Measurements from ENCODE around the gene TMPRSS11D.
A peak's percentile ranks its signal among the peaks of the same experiment; 100 is the strongest.

TMPRSS11D gene

DNA sequence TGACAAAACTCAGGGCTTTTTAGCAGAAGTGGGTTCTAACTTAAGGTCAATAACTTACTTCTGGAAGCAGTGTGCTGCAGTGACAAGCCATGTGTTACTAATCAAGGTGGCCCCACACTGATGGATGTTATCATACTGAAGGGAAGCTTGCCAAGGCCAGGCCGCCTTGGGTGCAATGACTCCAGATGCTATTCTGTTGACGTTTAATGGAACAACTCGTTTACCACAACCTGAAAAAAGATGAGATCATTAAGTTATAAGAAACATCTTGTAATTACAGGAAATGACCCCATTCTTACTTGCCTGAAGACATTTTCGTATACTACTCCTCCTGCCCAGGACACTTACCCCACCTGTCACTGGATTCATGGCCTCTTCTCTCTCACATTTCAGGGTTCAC is 38.9 kb upstream of the TMPRSS11D start:
- H3K4me3 ChIP-seq (ENCODE audit: low read depth, low read length): no peak overlapping the region
- no peak for DNase-seq (ENCODE audit: low read depth)
- TF ChIP-seq, protein P1, sequence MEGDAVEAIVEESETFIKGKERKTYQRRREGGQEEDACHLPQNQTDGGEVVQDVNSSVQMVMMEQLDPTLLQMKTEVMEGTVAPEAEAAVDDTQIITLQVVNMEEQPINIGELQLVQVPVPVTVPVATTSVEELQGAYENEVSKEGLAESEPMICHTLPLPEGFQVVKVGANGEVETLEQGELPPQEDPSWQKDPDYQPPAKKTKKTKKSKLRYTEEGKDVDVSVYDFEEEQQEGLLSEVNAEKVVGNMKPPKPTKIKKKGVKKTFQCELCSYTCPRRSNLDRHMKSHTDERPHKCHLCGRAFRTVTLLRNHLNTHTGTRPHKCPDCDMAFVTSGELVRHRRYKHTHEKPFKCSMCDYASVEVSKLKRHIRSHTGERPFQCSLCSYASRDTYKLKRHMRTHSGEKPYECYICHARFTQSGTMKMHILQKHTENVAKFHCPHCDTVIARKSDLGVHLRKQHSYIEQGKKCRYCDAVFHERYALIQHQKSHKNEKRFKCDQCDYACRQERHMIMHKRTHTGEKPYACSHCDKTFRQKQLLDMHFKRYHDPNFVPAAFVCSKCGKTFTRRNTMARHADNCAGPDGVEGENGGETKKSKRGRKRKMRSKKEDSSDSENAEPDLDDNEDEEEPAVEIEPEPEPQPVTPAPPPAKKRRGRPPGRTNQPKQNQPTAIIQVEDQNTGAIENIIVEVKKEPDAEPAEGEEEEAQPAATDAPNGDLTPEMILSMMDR (IDR thresholded peaks at IDR 0.05; ENCODE audit: insufficient read depth, low read depth, low read length, missing control alignments): no peak

DNA sequence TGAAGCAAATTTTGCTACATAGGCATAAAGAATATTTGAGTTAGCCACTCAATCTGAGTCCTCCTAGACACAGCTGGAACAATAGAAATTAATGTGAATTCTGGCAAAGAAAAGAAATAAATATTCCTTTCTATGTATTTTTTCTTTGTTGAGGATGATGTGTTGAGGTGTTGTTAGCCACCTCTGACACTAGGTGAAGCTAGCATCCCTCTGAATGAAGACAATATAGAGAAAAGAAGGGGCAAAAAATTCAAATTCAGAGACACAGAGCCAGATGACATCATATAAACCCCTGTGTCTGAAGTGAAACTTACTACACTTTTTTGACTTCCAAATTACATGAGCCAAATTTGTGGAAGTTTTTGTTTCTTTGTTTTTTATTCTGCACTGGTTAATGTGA is 34.6 kb upstream of the TMPRSS11D start:
- H3K4me3 ChIP-seq (ENCODE audit: low read depth, low read length): no peak overlapping the region
- TF ChIP-seq, protein P1 (IDR thresholded peaks at IDR 0.05; ENCODE audit: insufficient read depth, low read depth, low read length, missing control alignments): peak; percentile 12
- no peak for DNase-seq (ENCODE audit: low read depth)

DNA sequence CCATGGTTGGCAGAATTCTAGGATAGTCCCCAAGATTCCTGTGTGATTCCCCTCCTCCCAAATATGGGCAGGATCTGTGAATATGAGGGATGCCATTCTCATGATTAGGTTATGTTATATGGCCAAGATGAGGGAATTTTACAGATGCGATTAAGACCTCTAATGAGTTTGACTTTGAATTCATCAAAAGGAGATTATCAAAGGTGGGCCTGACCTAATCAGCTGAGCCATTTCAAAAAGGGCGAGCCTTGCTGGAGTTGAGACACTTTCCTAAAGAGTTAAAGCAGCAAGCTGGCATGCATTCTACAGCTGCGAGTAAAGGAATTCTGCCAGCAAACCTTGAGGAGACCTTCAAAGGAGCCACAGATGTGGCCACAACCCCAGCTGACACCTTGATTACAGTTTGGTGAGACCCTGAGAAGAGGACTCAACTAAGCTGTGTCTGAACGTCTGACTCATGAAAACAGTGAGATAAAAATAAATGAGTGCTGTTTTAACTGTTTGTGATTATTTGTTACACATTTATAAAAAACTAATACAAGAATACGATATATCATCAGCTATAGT is 31.7 kb upstream of the TMPRSS11D start:
- H3K4me3 ChIP-seq (ENCODE audit: low read depth, low read length): no peak overlapping the region

DNA sequence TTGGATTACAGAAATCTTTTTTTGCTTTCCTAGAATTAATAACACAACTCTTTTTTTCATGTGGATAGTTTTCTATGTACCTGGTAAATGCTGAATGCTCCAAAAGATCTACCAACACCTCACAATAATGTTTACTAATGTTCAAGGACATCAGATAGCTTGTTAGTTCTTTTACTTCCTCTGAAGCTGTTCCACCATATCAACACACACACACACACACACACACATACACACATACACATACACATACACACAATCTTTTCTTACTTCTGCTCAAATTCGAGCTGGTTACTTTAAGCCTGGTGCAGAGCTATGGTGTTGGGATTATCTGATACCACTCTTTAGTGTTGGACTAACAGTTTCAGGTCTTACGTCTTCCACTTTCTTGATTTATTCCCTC is 28.3 kb upstream of the TMPRSS11D start:
- TF ChIP-seq, protein P1 (IDR thresholded peaks at IDR 0.05; ENCODE audit: insufficient read depth, low read depth, low read length, missing control alignments): no peak

More for the DNA sequence above, 31.7 kb upstream of the TMPRSS11D start:
- TF ChIP-seq, protein P1 (IDR thresholded peaks at IDR 0.05; ENCODE audit: insufficient read depth, low read depth, low read length, missing control alignments): no peak
- no peak for DNase-seq (ENCODE audit: low read depth)

DNA sequence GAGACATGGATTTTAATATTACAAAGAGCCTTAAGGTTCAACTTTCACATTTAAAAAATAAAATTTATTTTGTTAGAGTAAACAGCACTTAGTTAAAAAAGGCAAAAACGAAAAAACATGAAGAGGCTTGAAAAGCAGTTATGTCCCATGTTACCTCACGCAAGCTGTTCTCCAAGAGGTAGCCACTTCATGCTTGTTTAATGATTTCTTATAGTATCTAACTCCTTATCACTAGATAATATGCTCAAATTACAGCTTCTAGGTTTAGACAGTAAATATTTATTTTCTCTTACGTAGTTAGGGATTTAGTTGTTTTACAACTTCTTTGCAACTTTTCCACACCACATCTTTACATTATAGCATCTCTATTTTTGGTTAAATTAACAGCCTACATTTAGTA is 27.8 kb upstream of the TMPRSS11D start:
- TF ChIP-seq, protein P1 (IDR thresholded peaks at IDR 0.05; ENCODE audit: insufficient read depth, low read depth, low read length, missing control alignments): no peak
- DNase-seq (ENCODE audit: low read depth): no peak
- H3K4me3 ChIP-seq (ENCODE audit: low read depth, low read length): no peak overlapping the region

More for the DNA sequence above, 28.3 kb upstream of the TMPRSS11D start:
- DNase-seq (ENCODE audit: low read depth): no peak
- no peak overlapping the region for H3K4me3 ChIP-seq (ENCODE audit: low read depth, low read length)

DNA sequence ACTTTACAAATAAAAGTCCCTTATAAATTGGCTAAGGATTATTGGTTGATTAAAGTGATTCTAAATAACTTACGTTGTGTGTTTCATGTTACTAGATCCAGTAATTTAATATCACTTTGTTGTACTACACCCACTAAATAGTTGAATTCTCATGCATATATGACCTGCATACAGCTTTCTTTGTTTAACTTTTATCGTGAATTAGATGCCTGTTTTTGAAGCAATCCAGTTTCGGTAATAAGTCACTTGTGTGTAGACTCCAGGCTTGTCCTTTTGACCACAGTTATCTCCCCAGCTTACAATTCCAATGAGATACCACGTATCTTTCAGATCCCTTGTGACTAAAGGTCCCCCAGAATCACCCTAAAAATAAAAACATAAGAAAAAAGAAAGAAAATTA is 27.3 kb upstream of the TMPRSS11D start:
- TF ChIP-seq, protein P1 (IDR thresholded peaks at IDR 0.05; ENCODE audit: insufficient read depth, low read depth, low read length, missing control alignments): no peak
- no peak overlapping the region for H3K4me3 ChIP-seq (ENCODE audit: low read depth, low read length)
- no peak for DNase-seq (ENCODE audit: low read depth)

DNA sequence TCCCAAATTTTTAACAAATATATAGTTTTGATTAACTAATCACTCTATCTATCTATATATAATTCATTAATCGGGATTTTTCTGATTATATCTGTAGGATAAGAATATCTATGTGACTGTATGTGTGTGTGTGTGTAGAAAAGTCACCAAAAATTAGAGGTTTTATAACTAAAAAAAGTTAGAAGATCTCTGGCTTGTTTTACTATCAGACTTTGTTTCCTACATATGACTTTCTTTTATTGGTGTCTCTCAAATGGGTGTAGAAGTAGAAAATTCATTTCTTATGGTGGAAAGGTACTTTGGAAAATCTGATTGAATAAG is 26.7 kb upstream of the TMPRSS11D start:
- TF ChIP-seq, protein P1 (IDR thresholded peaks at IDR 0.05; ENCODE audit: insufficient read depth, low read depth, low read length, missing control alignments): no peak
- no peak for DNase-seq (ENCODE audit: low read depth)
- H3K4me3 ChIP-seq (ENCODE audit: low read depth, low read length): no peak overlapping the region

Measured in GM12865 (cell line).